Activated CD4-positive, alpha-beta T cell treated with anti-CD3 and anti-CD28 coated beads for 36 hours (primary cell): ENCODE measurements around the gene TWF1. TPM values are rescaled to one million over a fixed set of nuclear protein-coding genes. Genes with fewer than 3 reads are reported as not detected.

Experiments
- ATAC-seq: fragments of 200-7000 bp; cut with Tn5 transposase; one replicate; pipeline ENCODE4 v1.10.0; 2021; ENCODE audit warnings: mild to moderate bottlenecking, moderate library complexity
- CTCF ChIA-PET: fragments of 350-600 bp; sonication (Branson Sonifier 250); formaldehyde crosslinking; loops from one replicate; lab custom pipeline; 2021; ENCODE audit warnings: antibody characterized with exemption; lab: Charles Lee
- POLR2A ChIA-PET: fragments of 350-600 bp; sonication (Branson Sonifier 250); formaldehyde crosslinking; loops from one replicate; lab custom pipeline; 2021; ENCODE audit warnings: antibody characterized with exemption, inconsistent platforms; lab: Charles Lee
- DNase-seq: peaks from one replicate; pipeline ENCODE4 v3.0.0-alpha.2; 2020
- H3K27ac Mint-ChIP-seq: one replicate; pipeline ENCODE4 v1.8.0; 2021; ENCODE audit warnings: mixed read lengths
- H3K27me3 Mint-ChIP-seq: one replicate; pipeline ENCODE4 v1.8.0; 2021; ENCODE audit warnings: mixed read lengths
- H3K36me3 Mint-ChIP-seq: one replicate; pipeline ENCODE4 v1.8.0; 2021; ENCODE audit warnings: low read depth, mixed read lengths
- H3K4me1 Mint-ChIP-seq: one replicate; pipeline ENCODE4 v1.8.0; 2021; ENCODE audit warnings: mixed read lengths
- H3K4me3 Mint-ChIP-seq: one replicate; pipeline ENCODE4 v1.8.0; 2021; ENCODE audit warnings: mild to moderate bottlenecking, moderate library complexity, mixed read lengths
- H3K9me3 Mint-ChIP-seq: one replicate; pipeline ENCODE4 v1.8.0; 2021; ENCODE audit warnings: low read depth, mixed read lengths
- intact Hi-C, 2 experiments: fragments of 100-400 bp; cut with DNase I in 1 of 2; cut with micrococcal nuclease in 1 of 2; formaldehyde crosslinking; loops; one replicate each; pipeline versions ENCODE4 v1.14.2 to v1.15.1; 2022 to 2024; cut with DNase I, micrococcal nuclease
- total RNA-seq, 2 experiments: library from RNA; stranded (reverse); gene quantifications; one replicate each; pipeline ENCODE4 v1.2.3, GENCODE V29; 2021

Gene TWF1
- total RNA-seq, 2 experiments from 2014 or later, result 15.5 to 17.4 TPM

DNA sequence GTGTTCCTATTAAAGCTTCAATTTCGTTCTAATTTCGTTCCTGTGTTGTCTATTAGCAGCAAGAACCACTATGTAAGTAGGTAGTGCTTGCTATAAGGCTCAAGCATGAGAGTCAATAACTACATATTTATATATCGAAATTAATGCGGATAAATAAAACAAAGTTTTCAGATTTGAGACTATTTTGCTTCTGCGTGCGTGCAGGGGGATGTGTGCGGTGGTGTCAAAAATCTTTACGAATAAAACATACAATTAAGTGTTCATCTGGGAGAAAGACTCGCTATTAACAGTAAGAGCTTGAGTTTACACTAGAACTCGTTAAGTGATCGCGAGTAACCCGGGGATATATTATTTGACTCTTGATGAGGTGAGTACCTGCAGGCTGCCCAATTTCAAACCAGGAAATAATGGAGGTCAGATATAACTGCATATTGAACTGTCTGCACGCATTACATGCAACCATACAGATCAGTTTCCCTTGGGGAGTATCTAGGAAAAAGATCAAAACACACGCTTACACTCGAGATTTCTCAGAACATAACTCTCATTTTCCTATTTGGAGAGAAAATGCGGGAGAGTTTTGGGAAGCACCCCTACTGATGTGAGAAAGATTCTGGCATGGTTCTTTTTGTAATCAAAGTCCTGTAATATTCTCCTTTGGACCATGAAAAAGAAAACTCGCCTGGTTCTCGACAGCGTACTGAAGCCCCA lies 813 bp downstream of the TWF1 start:
- peak; percentile 11 for DNase-seq
- peak overlapping the region; percentile 100 for H3K27ac Mint-ChIP-seq
- no peaks in the 10 kb centered on the region for H3K9me3 Mint-ChIP-seq
- ChIA-PET POLR2A (interaction anchor here (0.7 to 1.0 kb wide), 2 partner anchors 31 to 46 kb away, joined by 3 to 7 read pairs; partner anchors contain the start of genes IRAK4, PUS7L and TMEM117), CTCF (interaction anchor here (0.6 to 2.5 kb wide), 12 partner anchors 8 to 1408 kb away, joined by 3 to 12 read pairs (median 3); partner anchors contain the start of gene IRAK4)
- peaks cover 26% of the 10 kb centered on the region for H3K4me1 Mint-ChIP-seq
- H3K27me3 Mint-ChIP-seq, result no peaks in the 10 kb centered on the region
- peak; percentile 24 for ATAC-seq
- peaks cover 17% of the 10 kb centered on the region for H3K36me3 Mint-ChIP-seq
- peak overlapping the region; percentile 88 for H3K4me3 Mint-ChIP-seq
- intact Hi-C loops, result loop anchor here (1.0 to 10.0 kb wide), 4 partner anchors 77 to 1478 kb away; partner anchors contain the start of genes PPHLN1 (in 1 of the 2) and ZCRB1 (in 1 of the 2)

DNA sequence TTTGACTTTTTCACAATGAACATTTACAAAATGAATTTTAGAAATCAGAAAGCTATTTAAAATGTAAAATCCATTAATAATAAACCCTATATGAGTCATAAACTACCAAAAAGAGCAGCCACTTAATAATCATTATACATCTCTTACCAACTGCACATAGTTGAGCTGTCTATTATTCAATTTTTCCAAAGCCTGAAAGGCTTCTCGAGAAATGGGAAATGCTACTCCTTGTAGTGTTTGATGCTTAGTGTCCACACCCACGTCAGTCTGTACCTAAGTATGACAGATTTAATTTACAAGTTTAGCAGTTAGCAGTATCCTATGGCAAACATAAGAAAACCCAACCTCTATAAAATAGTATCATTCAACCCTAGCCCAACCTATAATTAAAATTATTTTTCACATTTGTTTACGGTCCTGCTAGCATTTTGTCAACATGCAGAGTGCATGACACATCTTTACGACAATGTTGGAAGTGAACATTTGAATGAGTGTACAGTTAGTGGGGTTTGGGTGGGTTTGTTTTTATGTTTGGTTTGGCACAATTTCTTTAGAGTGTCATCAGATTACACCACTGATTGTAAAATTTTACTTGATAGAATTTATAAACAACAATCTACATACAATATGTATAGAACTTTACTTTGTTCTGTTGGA lies 8.4 kb downstream of the TWF1 start:
- Mint-ChIP-seq H3K36me3 (peaks cover 31% of the 10 kb centered on the region), H3K9me3 (no peaks in the 10 kb centered on the region), H3K27me3 (no peaks in the 10 kb centered on the region), H3K27ac (no peak overlapping the region), H3K4me3 (no peak overlapping the region), H3K4me1 (peaks cover 5% of the 10 kb centered on the region)
- ATAC-seq (peak; percentile 19), DNase-seq (no peak)
- ChIA-PET POLR2A (no interaction called here), CTCF (interaction anchor here (0.5 to 2.0 kb wide), 6 partner anchors 8 to 78 kb away, joined by 3 to 4 read pairs (median 4); no protein-coding TSS in a partner anchor)
- intact Hi-C loops, result no loop called here

DNA sequence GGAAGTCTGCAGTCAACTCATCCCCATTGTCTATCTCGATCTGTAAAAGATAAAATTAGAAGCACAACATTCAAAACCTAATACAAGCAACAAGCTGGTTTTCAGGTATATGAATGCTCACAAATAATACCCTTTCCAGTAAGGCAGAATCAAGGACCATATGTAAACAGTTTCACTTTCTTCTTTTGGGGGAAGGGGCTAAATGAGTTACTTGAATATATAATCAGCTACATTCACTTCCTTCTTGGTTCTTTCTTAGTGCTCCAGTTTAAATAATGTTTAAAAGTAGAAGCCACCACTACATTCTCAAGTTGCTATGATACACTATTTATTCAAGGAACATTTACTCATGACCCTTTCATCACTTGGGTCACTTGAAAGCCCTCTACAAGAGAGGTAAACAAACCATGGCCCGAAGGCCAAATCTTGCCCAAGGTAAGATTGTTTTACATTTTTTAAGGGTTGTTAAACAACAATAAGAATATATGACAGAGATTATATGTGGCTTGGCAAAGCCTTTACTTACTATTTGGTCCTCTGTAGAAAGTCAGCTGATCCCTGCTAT lies 10.3 kb downstream of the TWF1 start:
- Mint-ChIP-seq H3K4me1 (peaks cover 5% of the 10 kb centered on the region), H3K36me3 (peaks cover 24% of the 10 kb centered on the region), H3K27ac (peak overlapping the region; percentile 21), H3K27me3 (no peaks in the 10 kb centered on the region), H3K4me3 (no peak overlapping the region), H3K9me3 (no peaks in the 10 kb centered on the region)
- ChIA-PET POLR2A (no interaction called here), CTCF (interaction anchor here (1.6 kb wide), 1 partner anchor 20 kb away, joined by 4 read pairs; no protein-coding TSS in a partner anchor)
- intact Hi-C loops, result no loop called here
- ATAC-seq, result no peak
- DNase-seq, result no peak

DNA sequence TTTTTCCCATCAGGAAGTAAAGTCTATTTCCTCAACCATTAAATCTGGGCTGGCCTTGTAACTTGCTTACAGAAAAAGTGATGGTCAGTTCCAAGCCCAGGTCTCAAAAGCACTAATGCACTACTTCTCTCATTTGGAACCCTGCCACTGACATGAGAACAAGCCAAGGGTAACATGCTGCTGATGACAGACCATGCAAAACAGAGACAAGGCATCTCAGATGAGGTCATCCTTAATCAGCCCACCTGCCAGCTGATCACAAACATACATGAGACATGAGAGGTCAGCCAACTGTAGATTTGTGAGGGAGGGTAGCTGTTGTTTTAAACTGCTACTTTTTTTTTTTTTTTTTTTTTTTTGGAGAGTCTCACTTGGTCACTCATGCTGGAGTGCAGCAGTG lies 16.2 kb downstream of the TWF1 start:
- H3K4me1 Mint-ChIP-seq, result no peaks in the 10 kb centered on the region
- ChIA-PET POLR2A (interaction anchor here (0.6 kb wide), 1 partner anchor 130 kb away, joined by 3 read pairs; no protein-coding TSS in a partner anchor), CTCF (no interaction called here)
- H3K9me3 Mint-ChIP-seq, result no peaks in the 10 kb centered on the region
- H3K4me3 Mint-ChIP-seq, result no peak overlapping the region
- H3K27ac Mint-ChIP-seq, result no peak overlapping the region
- intact Hi-C loops, result no loop called here
- peaks cover 15% of the 10 kb centered on the region for H3K36me3 Mint-ChIP-seq
- no peak for ATAC-seq
- DNase-seq, result no peak
- H3K27me3 Mint-ChIP-seq, result no peaks in the 10 kb centered on the region

DNA sequence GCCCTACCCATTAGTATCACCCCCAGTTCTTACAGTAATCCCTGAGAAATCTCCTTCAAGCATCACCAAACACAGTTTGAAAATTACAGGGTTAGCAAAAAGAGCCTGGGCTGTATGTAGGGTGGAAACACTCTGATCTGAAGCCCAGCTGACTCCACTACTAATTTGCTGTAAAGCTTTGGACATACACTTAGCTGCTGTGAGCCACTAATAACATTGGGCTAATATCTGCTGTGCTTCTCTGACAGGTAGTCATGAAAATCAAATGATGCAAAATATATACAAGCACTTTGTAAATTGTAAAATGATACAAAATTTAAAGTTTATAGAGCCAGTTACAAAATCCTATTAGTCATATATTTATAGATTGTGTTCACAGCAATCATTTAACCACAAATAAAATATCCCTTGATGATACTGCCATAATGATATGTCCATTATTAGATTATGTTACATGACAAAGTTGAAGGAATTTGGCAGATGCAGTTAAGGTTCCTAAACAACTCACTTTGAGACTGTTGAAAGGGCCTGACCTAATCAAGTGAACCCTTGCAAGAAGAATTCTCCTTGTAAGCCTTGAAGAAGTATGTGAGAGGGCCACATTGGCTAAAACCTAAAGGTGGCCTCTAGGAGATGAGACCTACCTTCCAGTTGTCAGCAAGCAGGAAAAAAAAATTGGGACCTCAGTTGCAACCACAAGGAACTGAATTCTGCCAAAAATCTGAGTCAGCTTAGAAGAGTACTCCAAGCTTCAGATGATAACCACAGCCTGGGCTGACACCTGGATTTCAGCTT lies 19.0 kb downstream of the TWF1 start:
- H3K36me3 Mint-ChIP-seq, result peaks cover 15% of the 10 kb centered on the region
- H3K27ac Mint-ChIP-seq, result no peak overlapping the region
- no peak overlapping the region for H3K4me3 Mint-ChIP-seq
- POLR2A ChIA-PET, result no interaction called here
- CTCF ChIA-PET, result interaction anchor here (1.2 to 1.3 kb wide), 2 partner anchors 10 to 12 kb away, joined by 3 read pairs; no protein-coding TSS in a partner anchor
- intact Hi-C loops, result no loop called here
- DNase-seq, result no peak
- no peaks in the 10 kb centered on the region for H3K27me3 Mint-ChIP-seq
- H3K4me1 Mint-ChIP-seq, result no peaks in the 10 kb centered on the region
- H3K9me3 Mint-ChIP-seq, result no peaks in the 10 kb centered on the region
- ATAC-seq, result no peak

DNA sequence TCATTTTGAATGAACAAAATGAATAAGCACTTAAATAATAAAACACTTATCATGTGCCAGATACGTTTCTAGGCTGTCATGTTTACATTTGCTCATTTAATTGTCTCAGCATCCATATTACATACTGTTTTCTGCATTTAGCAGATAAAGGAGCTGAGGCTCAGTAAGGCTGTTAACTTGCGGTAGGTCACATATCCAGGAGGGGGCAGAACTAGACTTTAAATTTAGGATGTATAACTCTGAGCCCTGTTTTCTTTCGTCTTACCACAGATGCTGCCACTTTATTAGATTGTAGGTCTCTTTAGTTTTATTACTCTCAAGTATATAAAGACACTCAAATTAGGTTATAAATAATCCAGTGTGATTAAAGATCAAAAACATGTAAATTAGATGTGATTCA lies 29.6 kb downstream of the TWF1 start:
- ChIA-PET POLR2A (no interaction called here), CTCF (interaction anchor here (0.8 to 3.3 kb wide), 6 partner anchors 8 to 106 kb away, joined by 3 to 38 read pairs (median 6); no protein-coding TSS in a partner anchor)
- Mint-ChIP-seq H3K4me3 (no peak overlapping the region), H3K27ac (no peak overlapping the region), H3K4me1 (no peaks in the 10 kb centered on the region), H3K9me3 (no peaks in the 10 kb centered on the region), H3K27me3 (no peaks in the 10 kb centered on the region), H3K36me3 (peaks cover 24% of the 10 kb centered on the region)
- intact Hi-C loops, result loop anchor here (1.0 kb wide), 1 partner anchor 106 kb away; no protein-coding TSS in a partner anchor
- DNase-seq (no peak), ATAC-seq (peak; percentile 57)

DNA sequence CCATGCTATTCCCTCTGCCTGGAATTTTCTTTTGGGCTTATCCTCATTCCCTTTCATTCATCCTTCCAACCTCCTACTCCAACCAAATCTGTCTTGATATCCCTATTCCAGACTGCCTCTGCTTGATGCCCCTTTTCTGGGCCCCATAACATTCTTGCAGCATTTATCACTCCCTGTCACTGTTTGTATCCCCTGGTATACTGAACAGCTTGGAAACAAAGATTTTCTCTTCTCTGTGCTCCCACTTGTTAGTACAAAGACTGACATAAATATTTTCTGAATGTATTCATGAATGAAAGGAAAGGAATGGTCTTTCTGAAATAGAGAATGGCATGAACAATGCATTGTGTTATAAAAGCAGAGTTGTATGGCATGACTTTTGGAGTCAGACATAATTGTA lies 39.8 kb downstream of the TWF1 start:
- CTCF ChIA-PET, result no interaction called here
- Mint-ChIP-seq H3K36me3 (peaks cover 38% of the 10 kb centered on the region), H3K4me1 (peaks cover 26% of the 10 kb centered on the region), H3K4me3 (no peak overlapping the region), H3K27ac (no peak overlapping the region), H3K9me3 (no peaks in the 10 kb centered on the region), H3K27me3 (no peaks in the 10 kb centered on the region)
- POLR2A ChIA-PET, result no interaction called here
- no peak for ATAC-seq
- no peak for DNase-seq
- intact Hi-C loops, result no loop called here

DNA sequence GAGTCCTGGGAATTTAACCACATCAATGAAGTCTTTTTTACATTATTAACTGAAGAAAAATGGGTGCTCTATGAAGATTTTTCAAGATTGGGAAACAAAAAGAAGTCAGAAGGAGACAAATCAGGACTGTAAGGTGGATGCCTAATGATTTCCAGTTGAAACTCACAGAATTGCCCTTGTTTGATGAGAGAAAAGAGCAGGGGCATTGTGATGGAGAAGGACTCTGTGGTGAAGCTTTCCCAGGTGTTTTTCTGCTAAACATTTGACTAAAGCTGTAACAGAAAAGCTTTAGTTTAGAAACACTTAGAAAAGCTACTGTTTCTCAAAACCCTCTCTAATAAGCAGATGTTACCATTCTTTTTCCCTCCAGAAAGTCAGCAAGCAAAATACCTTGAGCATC lies 41.6 kb downstream of the TWF1 start:
- Mint-ChIP-seq H3K4me1 (peaks cover 38% of the 10 kb centered on the region), H3K9me3 (no peaks in the 10 kb centered on the region), H3K27me3 (no peaks in the 10 kb centered on the region), H3K4me3 (no peak overlapping the region), H3K36me3 (peaks cover 32% of the 10 kb centered on the region), H3K27ac (no peak overlapping the region)
- POLR2A ChIA-PET, result no interaction called here
- DNase-seq (no peak), ATAC-seq (no peak)
- intact Hi-C loops, result no loop called here
- CTCF ChIA-PET, result interaction anchor here (1.6 kb wide), 1 partner anchor 9 kb away, joined by 6 read pairs; no protein-coding TSS in a partner anchor

DNA sequence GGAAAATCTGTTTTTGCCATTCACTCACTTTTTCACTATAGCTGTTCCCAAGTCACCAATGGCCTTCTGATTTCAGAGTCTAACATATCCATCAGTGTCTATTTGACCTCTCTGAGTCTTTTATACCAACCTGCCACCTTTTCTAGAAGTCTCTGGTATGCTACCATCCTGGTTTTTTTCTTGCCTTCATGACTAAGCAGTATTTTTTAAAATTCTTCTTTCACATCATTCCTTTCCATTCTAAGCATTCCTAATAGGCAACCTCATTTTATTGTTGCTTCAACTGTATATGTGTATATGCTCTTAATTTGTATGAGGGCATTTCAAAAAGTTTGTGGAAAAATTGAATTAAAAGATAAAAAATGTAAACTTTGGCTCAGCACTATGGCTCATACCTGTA lies 42.3 kb downstream of the TWF1 start:
- H3K4me3 Mint-ChIP-seq, result no peak overlapping the region
- H3K9me3 Mint-ChIP-seq, result no peaks in the 10 kb centered on the region
- ChIA-PET POLR2A (interaction anchor here (0.6 kb wide), 1 partner anchor 100 kb away, joined by 6 read pairs; no protein-coding TSS in a partner anchor), CTCF (interaction anchor here (1.5 to 1.6 kb wide), 2 partner anchors 9 to 11 kb away, joined by 5 to 6 read pairs; no protein-coding TSS in a partner anchor)
- no peak for DNase-seq
- peaks cover 38% of the 10 kb centered on the region for H3K4me1 Mint-ChIP-seq
- intact Hi-C loops, result no loop called here
- H3K27me3 Mint-ChIP-seq, result no peaks in the 10 kb centered on the region
- H3K36me3 Mint-ChIP-seq, result peaks cover 30% of the 10 kb centered on the region
- no peak overlapping the region for H3K27ac Mint-ChIP-seq
- no peak for ATAC-seq

DNA sequence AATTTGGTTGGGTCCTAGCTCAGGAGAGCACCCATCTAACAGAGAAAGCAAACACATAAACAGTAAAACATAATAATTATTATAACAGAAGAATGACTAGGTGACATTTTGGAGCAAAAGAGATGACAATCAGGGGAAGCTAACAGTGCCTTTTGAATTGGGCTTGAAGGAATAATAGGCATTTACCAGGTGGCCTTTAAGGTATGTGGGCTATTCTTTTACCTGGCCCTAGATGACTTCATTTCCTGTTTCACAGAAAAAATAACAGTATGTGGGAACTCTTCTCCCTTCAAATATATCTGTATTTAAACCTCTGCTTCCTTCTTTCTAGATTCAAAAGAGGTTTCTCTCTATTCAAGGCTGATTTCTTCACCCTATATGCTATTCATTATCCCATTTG lies 43.5 kb downstream of the TWF1 start:
- Mint-ChIP-seq H3K36me3 (peaks cover 33% of the 10 kb centered on the region), H3K27ac (no peak overlapping the region), H3K4me3 (no peak overlapping the region), H3K4me1 (peaks cover 43% of the 10 kb centered on the region), H3K27me3 (no peaks in the 10 kb centered on the region), H3K9me3 (no peaks in the 10 kb centered on the region)
- ChIA-PET POLR2A (no interaction called here), CTCF (interaction anchor here (0.9 to 2.1 kb wide), 6 partner anchors 9 to 120 kb away, joined by 3 to 8 read pairs (median 4); no protein-coding TSS in a partner anchor)
- ATAC-seq, result no peak
- no peak for DNase-seq
- intact Hi-C loops, result no loop called here
